ENCODE results near the gene HYOU1.

The HYOU1 gene

GRCh38 chr11:119057000-119057769, at the start of gene HYOU1:
HYOU1 (minus strand) TSS chr11:119057205; CDS start chr11:119056160, 1,045 bp downstream.
- in situ Hi-C loops (cut with HindIII; ENCODE audit: low sequenced_read_pairs): no loop called here

DNA sequence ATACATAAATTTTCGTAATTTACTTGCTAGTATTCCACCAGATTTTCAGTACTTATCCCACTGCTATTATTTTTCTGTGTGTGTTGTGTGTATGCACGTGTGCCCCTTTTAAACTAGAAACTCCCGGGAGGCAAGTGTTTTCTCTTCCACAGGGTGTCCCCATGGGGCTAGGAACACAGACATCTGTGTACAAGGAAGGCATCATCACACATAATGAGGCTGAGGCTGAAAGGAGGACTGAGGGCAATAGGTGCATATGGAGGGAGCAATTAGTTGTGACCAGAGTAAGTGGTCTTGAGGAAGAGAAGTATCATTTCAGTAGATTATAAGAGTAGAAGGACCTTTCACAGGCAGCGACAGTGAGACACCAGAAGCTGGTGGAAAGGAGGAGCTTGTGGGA, 46.8 kb upstream of the HYOU1 start:
- in situ Hi-C loops (cut with HindIII; ENCODE audit: low sequenced_read_pairs): loop anchor here (5.0 kb wide), 1 partner anchor 86 kb away; the partner anchor contains the start of genes RPS25 and TRAPPC4

DNA sequence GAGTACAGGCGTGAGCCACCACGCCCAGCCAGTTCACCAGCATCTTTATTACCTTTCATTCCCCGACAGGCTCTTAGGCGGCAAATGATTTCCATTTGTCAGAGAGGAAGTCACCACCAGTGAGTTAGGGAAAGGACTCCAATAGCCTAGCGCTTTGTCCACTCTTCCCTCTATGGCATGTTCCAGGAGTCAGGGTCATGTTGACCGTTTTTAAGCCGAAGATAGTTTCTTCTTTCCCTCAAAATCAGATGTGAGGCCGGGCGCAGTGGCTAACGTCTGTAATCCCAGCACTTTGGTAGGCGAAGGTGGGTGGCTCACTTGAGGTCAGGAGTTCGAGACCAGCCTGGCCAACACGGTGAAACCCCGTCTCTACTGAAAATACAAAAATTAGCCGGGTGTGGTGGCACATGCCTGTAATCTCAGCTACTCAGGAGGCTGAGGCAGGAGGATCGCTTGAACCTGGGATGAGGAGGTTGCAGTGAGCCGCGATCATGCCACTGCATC, 46.2 kb upstream of the HYOU1 start:
- in situ Hi-C loops (cut with HindIII; ENCODE audit: low sequenced_read_pairs): loop anchor here (5.0 kb wide), 1 partner anchor 86 kb away; the partner anchor contains the start of genes RPS25 and TRAPPC4

DNA sequence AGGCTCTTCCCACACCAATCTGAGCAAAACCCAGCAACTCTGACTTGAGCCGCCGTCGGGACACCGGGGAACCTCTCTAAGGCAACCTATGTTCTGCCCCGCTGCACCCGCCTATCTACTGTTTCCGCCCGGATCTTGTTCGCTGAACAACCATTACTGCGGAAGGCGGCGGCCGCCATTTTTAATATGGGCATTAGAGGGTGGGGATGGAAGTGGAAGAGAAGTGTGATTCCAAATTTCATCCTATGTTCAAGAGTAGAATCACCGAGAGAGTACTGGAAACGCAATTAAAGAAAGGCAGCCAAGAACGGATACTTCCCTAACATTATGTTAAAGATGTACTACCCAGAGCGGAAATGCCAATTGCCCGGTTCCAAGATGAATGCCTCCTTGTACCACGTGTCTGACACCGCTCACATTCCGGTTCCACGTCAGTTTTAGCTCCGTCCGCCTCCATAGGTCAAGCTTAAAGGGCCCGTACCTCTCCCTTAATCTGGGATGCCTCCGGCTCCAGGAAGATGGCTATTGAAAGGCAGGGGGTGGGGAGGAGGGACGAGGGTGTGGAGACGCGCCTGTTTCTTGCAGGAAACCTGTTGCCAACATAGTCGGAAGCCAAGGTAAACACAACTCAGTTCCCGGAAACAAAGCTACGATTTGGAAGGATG, 44.9 kb upstream of the HYOU1 start, which contains the start of gene DPAGT1:
DPAGT1 (minus strand) TSS at position 95 of the 665 bp plus-strand sequence. CDS start 198 bp downstream, outside the sequence.
- in situ Hi-C loops (cut with HindIII; ENCODE audit: low sequenced_read_pairs): loop anchor here (5.0 kb wide), 1 partner anchor 85 kb away; the partner anchor contains the start of genes RPS25 and TRAPPC4

GRCh38 chr11:119100994-119101758, 44.2 kb upstream of the HYOU1 start:
- in situ Hi-C loops (cut with HindIII; ENCODE audit: low sequenced_read_pairs): loop anchor here (5.0 kb wide), 1 partner anchor 84 kb away; the partner anchor contains the start of genes RPS25 and TRAPPC4

GRCh38 chr11:119100246-119100970, 43.4 kb upstream of the HYOU1 start:
- in situ Hi-C loops (cut with HindIII; ENCODE audit: low sequenced_read_pairs): loop anchor here (5.0 kb wide), 1 partner anchor 83 kb away; the partner anchor contains the start of genes RPS25 and TRAPPC4

GRCh38 chr11:119099711-119100110, 42.7 kb upstream of the HYOU1 start:
- in situ Hi-C loops (cut with HindIII; ENCODE audit: low sequenced_read_pairs): loop anchor here (5.0 kb wide), 1 partner anchor 82 kb away; the partner anchor contains the start of genes RPS25 and TRAPPC4

GRCh38 chr11:119095066-119095880, 38.3 kb upstream of the HYOU1 start:
- in situ Hi-C loops (cut with HindIII; ENCODE audit: low sequenced_read_pairs): no loop called here

DNA sequence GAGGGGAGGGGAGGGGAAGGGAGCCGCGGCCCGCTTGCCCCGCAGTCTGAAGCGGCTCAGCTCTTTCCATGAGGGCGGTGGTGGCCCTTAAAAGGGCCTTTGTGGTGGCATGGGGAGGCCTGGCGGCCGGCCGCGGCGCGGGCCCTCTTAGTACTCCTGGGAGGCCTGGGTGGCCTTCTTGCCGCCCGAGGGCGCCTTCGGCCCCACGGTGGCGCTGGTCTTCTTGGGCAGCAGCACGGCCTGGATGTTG, 37.7 kb upstream of the HYOU1 start:
- in situ Hi-C loops (cut with HindIII; ENCODE audit: low sequenced_read_pairs): no loop called here

DNA sequence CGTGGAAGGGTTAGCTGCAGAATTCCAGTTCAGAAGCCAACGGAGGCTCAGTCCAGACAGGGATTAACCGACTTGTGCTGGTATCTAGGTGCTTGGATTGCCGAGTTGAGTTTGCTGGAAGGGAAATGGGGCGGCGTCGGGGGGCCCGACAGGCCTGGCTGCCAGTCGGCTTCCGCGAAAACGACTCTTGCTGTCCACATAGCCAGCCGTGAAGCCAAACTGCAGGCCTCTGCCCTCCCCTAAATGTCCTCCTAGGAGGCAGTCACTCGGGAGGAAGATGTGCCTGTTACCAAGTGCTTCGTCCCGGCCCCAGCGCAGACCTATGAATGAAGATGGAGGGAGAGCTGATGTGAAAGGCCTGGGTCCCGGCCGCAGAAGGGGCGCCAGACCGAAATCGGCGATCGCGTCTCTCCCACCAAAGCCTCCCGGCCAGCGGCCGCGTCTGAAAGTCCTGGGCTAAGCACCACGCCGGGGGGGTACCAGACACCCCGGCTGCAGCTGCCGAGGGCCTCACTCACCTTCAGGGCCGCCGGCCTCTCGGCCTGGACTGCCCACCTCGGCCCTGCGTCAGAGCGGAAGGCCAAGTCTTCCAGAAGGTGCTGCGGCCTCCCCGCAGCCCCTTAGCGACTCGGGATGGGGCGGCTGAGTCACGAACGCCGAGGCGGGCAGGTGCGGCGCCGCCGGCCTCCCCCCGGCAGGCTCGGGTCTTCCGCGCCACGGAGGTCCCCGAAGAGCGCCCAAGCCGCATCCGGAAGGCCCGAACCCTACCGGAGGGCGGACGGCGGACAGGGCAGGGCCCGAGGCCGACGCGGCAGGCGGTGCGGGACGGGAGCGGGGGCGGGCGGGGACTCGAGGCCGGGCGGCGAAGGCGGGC, 37.2 kb upstream of the HYOU1 start:
- in situ Hi-C loops (cut with HindIII; ENCODE audit: low sequenced_read_pairs): no loop called here

DNA sequence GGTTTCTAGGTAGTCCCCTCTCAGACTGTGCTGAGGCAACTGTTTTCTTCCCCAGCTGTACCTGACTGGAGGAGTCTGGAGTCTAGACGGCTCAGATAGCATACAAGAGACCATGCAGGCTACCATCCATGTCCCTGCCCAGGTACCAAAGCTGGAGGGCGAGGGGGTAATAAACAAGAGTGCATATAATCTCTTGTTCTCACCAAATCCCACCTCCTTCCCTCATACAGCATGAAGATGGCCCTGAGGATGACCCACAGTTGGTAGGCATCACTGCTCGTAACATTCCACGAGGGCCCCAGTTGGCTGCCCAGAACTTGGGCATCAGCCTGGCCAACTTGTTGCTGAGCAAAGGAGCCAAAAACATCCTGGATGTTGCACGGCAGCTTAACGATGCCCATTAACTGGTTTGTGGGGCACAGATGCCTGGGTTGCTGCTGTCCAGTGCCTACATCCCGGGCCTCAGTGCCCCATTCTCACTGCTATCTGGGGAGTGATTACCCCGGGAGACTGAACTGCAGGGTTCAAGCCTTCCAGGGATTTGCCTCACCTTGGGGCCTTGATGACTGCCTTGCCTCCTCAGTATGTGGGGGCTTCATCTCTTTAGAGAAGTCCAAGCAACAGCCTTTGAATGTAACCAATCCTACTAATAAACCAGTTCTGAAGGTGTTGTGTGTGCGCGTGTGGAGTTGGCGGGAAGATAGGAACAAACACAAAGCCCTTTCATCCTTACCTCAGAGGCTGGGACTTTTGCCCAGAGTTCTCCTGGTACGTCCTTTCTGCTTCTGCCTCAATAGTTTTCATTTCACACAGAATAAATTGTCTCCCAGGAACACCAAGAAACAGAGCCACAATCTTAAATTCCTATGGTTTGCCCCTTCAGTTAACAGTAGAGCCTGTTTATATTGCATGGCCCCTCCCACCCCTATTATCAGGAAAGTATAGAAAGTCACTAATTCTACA, 36.2 kb upstream of the HYOU1 start:
- in situ Hi-C loops (cut with HindIII; ENCODE audit: low sequenced_read_pairs): no loop called here

DNA sequence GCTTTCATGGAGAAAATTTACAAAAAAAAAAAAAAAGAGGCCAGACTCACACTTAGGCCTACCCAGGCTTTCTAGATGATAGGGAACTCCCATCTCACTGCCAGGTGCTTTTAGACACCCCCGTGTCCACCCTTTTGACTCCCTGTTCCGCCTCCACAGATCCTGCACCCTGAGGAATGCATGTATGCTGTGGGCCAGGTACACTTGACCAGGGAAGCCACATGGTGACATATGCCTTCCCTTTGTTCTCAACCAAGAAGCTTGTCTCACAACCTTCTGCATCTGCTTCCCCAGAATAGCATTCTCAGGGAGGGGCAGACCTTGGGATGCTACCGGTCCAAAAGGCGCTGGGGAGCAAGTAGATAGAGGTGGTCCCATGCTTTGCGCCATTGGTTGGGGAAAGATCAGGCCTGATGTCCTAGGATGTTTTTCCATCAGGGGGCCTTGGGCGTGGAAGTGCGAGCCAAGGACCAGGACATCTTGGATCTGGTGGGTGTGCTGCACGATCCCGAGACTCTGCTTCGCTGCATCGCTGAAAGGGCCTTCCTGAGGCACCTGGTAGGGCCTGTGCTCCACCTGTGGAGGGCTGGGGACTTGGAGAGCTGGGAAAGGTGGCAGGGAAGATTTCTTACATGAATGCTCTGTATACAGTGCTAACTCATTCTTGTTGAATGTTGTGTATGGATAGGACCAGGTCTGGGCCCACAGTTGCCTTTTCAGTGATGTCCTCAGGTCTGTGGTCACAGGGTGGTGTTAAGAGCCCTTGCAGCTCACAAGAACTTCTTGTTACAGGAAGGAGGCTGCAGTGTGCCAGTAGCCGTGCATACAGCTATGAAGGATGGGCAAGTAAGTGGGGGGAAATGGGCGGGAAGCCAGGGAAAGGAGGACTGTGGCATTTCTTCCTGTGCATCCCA, 35.2 kb upstream of the HYOU1 start:
- in situ Hi-C loops (cut with HindIII; ENCODE audit: low sequenced_read_pairs): no loop called here

DNA sequence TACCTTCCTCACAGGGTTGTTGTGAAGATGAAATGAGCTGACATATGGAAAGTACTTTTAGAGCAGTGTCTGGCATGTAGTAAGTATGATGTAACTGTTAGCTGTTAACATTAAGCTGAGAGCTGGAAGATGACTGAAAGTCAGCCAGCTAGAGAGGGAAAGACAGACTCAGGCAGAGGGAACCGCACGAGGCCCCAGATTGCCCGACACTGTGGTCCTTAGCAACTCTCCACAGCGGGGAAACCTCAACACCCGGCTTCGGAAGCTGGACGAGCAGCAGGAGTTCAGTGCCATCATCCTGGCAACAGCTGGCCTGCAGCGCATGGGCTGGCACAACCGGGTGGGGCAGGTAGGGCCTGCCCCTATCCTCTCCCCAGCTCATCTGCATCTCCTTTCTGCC, 34.2 kb upstream of the HYOU1 start:
- in situ Hi-C loops (cut with HindIII; ENCODE audit: low sequenced_read_pairs): no loop called here

DNA sequence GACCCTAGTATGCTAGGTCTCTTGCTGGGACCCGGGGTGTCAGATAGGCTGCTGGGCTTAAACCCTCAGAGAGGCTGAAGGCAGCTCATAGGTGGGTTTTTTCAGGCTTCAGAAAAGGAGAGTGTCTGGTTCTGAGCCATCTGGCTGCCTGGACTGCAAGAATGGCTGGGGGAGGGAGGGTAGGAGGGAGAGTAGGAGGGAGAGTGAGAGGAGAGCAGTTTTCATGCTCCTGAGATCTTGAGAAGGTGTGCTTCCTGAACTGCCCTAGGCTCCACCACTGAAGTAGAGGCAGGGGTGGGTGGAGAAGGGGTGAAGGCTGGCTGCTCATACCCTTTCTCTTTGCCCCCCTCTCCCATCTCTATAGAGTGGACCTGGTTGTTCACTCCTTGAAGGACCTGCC, 32.3 kb upstream of the HYOU1 start:
- in situ Hi-C loops (cut with HindIII; ENCODE audit: low sequenced_read_pairs): no loop called here

- in situ Hi-C loops (cut with HindIII; ENCODE audit: low sequenced_read_pairs): no loop called here
Measured at GRCh38 chr11:119088406-119088805, 31.4 kb upstream of the HYOU1 start.

GRCh38 chr11:119087747-119088241, 30.8 kb upstream of the HYOU1 start:
- in situ Hi-C loops (cut with HindIII; ENCODE audit: low sequenced_read_pairs): no loop called here
